HG03159 (cell line): ENCODE measurements around the gene TTC27.
"Not testable (repeated sequence)": the region's sequence is repeated elsewhere in the genome, so short reads cannot be mapped to it uniquely, and the experiment has no call there.

Experiments used
- ATAC-seq: cut with Tn5 transposase; IDR thresholded peaks from one replicate; pipeline ENCODE4 v1.9.1; 2021; ENCODE audit warnings: mild to moderate bottlenecking, moderate library complexity; ENCODE audit not compliant: unreplicated experiment

TTC27 gene

DNA sequence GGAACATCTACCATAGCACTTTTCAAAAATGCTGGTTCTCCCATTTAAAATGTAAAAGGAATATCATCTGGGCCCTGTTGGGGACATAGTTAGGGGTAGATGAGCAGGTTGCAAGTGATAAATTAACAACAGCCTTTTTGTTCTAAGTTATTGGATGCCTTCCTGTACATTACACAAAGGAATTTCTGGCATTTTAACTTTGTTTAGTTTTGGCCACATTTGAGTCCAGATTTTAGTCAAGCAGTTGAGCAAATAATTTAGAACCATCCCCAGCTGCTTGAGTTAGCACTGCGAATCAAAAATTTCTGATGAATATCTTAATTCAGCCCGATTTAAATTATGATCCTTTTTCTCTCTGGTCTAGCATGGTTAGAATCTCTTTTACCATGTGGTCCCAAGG lies 124.4 kb downstream of the TTC27 start:
- ATAC-seq: no peak

DNA sequence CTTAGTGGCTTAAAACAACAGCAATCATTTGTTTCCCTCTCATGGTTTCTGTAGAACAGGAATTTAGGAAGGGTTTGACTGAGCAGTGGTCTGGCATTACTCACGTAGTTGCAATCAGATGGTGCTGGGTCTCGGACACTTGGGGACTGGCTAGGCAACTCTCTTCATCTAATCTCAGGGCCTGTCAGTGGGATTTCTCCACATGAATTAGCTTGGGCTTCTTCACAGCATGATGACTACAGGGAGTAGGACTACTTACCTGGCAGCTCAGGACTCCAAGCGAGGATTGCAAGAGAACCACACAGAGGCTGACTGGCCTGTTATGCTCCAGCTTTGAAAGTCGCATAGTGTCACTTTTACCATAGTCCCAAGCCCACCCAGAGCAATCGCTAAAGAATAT lies 125.1 kb downstream of the TTC27 start:
- no peak for ATAC-seq

DNA sequence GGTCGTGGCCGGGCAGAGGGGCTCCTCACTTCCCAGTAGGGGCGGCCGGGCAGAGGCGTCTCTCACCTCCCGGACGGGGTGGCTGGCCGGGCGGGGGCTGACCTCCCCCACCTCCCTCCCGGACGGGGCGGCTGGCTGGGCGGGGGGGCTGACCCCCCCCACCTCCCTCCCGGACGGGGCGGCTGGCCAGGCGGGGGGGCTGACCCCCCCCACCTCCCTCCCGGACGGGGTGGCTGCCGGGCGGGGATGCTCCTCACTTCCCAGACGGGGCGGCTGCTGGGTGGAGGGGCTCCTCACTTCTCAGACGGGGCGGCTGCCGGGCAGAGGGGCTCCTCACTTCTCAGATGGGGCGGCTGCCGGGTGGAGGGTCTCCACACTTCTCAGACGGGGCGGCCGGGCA lies 126.8 kb downstream of the TTC27 start:
- not testable (repeated sequence) for ATAC-seq

DNA sequence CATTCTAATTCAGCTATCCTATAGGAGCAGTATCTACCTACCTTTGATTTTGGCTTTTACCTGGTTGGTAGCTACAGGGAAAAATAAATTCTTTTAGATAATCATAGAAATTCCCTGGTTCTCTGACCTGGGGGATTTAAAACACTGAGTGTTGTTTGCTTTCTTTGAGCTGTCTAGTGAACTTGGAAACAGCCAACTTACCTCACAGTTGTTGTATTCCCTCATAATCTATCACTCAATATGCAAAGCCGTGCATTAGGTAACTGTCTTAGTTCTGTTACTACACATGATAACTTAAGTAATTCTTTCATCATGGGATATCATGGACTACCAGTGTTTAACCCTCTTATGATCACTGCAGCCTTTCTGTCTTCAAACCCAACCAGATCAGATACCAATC lies 127.8 kb downstream of the TTC27 start:
- ATAC-seq: no peak

DNA sequence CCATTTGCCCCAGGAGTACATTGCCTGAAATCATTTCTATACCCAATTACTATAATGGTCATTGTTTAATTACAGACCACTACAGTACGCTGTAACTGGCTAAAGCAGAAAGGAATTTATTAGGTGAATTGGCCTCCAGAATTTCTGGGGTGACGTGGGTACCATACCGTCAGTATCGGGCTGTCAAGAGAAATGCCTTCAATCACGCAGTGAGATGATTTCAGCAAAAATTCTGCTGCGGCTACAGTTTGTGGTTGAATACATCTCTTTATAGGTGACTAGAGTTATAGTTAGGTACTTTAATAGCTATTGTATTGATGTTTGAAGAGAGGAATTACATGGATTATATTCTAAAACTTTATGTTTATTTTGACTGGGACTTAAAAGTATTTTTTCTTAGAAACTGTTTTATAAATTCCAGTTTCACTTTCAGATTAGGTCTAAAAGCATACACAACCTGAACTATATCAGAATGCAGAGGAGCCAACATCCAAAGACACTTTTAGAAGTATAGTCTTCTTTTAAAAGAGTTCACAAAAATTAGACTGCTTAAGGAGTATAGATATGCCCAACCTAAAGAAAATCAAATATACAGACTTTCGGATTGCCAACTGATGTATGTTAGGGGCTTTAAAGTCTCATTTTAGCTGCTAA lies 128.4 kb downstream of the TTC27 start:
- no peak for ATAC-seq

DNA sequence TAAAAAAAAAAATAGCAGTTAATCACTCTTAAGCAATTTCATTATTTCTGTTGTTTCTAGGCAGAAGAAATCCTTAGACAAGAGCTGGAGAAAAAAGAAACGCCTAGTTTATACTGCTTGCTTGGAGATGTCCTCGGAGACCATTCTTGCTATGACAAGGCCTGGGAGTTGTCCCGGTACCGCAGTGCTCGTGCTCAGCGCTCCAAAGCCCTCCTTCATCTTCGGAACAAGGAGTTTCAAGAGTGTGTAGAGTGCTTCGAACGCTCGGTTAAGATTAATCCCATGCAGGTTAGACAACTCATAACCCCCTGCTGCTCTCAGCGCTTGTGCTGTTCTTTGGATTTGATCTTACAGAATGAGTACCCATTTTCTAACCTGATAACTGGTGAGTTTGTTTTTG lies 130.4 kb downstream of the TTC27 start:
- ATAC-seq: no peak

DNA sequence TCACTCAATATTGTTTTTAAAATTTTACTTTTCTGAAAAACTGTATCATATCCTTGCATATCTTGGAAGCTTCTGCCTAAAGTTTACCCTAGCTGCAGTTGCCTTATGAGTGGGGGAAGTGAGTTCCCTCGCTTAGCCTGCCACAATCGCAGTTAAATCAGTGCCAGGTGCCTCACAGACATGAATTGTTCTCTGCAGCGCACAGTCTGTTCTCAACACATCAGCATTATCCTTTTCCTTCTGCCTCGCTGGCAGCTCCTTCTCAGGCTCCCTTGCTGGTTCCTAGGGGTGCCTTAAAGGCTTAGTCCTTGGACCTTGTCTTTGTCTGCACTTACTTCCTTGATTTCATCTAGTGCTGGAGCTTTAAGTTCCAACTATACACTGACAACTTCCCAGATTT lies 132.8 kb downstream of the TTC27 start:
- ATAC-seq: no peak

DNA sequence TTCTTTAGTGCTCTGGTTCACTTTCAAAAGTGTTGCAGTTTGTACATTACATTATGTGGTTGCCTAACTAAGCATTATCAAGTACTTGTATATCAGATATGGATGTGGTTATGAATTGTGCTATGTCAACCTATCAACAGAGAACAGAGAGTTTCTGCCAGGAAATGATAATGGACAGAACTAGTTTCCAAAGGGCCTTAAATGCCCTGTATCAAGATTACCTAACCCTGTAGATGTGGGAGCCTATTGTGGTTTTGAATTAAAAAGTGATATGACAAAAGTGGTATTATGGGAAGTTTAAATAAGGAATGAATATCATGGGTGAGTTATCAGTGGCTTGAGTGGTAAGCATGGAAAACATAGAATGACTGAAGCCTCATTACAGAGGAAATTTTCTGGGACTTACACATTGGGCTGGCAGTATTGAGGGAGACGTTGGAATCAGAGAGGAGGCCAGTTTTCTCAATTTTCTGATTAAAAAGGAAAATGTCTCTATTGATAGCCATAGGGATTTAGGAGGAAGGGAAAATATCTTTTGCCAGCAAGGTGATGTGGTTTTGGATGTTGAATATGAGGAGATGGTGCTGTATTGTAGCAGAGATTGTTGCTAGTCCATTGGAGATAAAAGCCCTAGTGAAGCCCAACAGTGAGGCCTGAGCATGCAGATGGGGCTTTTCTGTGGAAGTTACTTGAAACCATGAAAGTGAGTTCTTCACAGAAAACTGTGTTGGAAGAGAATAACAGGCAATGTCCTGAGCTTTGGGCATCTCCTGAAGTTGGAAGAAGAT lies 140.7 kb downstream of the TTC27 start:
- ATAC-seq: no peak

DNA sequence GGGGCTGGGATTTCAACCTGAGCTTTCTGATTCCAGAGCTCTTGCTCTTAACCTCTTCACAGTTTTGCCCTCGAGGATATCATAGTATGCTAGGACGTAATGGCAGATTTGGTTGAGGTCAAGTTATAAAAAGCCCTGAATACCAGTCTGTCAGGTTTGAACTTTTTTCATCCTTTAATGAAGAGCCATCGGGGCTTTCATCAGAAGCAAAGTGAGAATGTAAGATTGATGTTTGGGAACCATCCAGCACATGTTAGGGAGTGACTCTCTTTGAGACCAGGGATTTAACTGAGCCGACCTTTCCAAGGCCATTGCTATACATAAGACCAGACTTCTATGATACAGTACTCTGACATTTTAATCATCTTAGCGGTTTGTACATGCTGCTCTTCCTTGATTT lies 142.5 kb downstream of the TTC27 start:
- no peak for ATAC-seq

DNA sequence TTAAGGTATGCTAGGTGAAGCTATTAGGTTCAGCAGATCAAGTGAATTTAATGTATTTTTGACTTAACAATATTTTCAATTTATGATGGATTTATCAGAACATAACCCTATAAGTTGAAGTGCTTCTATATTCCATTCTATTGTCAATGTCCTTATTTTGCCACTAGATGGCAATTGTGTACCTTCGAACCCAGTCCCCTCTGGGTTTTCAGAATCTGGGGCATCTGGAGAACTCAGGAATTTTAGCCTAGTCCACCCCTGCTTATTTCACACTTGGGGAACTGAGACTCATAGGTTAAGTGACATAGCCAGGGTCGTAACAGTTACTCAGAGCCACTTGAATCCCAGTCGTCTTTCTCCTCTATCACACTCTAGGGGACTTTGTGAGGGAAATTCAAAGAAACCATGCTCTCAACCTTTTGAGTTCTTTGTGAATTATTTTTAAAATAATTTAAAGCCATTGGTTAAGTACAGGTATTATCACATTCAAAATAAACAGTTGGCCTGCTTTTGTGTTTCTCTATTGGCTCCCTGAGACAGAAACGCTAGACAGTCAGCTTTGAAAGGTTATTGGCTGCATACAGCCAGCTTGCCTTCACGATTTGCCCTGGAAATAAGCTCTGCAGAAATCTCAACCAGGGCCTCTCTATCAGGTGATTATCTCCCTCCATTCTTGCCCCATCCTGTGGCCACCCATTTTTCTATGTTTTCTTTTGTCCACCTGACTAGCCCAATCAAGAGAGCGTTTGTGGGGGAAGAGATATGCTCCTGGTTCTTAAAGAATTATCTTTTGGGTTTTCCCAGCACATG lies 145.0 kb downstream of the TTC27 start:
- ATAC-seq: no peak

DNA sequence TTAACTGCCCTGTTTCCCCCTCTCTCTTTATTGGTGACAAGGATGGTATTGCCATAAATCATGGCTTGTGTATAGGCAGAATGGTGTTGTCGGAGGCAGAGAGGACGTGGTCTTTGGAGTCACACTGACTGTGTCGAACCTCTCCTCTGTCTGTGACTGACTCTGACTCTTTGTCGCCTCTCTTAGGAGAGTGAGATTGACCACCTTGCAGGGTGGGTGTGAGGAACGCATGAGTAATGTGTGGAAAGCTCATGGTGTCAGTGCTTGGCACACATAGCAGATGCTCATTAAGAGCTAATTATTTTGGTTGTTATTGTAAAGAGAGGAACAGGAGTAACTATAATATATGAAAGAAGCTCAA lies 145.6 kb downstream of the TTC27 start:
- ATAC-seq: no peak

DNA sequence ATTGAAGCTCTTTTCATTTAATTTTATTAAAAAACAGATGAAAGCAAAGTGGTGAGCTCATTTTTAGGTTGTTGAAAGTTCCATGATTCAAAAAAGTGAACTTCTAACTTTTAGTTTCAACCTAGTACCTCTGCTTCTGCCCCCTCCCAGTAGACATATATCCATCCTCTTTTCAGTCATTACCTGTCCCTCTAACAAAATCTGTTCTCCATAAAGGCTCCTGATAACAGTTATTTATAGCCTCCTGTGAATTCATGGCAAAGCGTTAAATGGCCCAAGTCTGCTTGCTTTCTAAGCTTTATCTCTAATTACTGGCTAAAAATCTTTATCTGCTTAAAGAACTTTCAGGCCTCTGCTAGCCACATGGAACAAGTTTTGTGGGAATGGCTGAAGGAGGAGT lies 148.1 kb downstream of the TTC27 start:
- ATAC-seq: no peak

DNA sequence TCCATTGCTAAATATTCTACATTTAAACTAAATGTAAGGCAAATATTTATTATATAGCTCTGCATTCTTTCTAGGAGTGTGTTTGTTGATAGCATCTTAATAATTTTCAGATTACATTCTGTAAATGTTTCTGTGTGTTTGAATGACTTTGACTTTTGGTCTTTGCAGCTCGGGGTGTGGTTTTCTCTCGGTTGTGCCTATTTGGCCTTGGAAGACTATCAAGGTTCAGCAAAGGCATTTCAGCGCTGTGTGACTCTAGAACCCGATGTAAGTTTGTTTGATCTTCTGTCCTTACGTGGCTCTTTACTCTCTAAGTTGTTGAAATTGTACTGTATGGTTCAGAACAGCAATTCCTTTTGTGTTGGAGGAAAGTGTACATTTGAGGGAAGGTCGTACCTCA lies 149.9 kb downstream of the TTC27 start:
- no peak for ATAC-seq

DNA sequence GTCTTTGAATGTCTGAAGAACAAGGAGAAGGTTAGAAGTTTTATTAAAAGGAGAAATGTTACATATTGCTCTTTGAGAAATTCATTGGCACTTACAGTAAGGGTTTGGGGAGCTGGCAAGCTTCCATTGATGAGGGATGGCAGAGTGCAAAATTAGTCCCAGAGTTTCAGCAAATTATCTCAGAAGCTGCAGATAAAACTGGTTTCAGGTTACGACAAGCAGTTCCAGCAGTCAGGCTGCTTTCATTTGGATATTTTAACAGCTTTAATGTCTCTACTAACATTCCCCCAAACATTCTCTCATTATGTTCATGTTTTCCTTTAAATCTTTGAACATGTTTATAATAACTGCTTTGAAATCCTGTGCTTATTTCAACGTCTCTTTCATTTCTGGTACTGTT lies 153.1 kb downstream of the TTC27 start:
- ATAC-seq: no peak

DNA sequence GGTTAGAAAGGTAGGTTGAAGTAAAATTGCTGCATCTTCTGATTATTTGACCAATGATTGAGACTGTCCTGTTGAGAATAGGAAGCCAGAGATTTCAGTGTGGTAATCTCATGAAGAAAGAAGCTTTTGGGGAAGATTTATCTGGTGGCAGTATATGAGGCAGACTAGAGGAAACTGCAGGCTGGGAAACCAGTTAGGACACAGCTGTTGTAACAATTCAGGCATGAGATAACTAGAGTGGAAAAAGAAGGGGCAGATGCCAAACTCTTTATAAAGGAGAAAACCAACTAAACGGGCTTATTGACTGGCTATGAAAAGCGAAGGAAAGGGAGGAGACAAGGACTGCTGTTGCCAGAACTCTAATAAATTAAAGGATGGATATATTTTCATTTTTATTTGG lies 155.6 kb downstream of the TTC27 start:
- ATAC-seq: no peak

DNA sequence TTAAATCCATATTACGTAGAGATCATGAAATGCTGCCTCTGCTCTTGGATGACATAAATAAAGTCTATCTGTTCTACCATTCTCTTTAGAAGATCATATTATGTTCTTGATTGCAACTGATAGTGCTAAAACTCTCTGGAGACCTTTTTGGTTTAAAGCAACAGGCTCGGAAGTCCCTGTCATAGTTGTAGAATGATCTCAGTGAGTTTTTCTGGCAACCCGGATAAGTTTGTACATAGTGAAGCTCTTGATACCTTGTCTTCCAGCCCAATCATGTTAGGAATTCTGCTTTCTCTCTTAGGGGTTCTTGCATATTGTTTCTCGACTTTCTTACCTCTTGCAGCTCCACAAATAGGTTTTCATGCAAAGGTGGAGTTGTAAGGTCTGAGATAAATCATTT lies 156.1 kb downstream of the TTC27 start:
- no peak for ATAC-seq

DNA sequence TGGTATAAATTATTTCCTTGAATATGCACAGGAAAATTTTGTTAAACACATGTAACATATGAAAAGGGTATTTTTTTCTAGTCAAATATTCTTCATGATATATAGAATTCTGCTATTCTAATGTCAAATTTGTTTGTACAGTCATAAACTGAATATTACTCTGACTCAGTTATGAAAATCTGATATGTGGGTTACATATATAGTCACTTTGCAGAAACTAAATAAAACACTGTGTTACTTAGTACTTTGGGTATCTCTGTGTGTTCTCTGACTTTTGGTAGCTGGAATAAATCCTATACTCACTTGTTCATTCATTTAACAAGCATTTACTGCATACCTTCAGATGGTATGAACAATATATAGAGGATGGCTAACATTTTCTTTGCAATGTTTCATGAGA lies 159.4 kb downstream of the TTC27 start:
- ATAC-seq: no peak

DNA sequence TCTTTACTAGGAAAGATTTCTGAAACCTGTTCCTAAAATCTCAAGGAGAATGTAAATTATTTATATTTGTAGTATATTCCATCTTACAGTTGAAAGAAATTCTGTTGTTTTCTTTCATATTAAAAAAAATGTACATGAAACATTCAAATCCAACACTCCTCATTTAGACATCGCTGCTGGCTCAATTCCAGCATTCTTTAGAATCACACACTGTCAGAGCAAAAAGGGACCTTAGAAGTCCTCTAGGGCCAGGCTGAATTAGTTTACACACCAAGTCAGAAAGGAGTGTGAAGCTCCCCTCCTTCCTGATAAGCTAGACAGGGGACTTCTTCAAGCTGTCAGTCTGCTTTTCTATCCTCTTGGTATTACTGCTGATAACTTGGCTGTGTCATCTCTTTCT lies 160.3 kb downstream of the TTC27 start:
- ATAC-seq: no peak

DNA sequence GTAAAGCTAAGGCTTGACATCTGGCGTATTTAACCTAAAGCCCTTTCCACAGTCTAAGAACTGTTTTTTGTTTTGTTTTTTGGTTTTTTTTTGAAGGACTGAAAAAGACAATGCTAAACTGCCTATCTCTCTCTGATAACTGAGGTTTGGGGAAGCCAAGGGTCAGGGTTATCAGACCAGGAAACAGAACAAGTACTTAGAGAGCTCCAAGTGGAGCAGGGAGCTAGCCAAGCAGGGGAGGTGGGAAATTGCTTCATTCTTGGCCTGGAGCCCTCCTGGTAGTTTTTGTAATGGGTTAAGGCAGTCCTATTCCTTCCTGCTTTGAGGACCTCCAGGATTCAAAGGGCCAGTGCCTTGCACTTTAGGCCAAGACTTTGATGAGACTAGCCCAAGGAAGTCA lies 164.6 kb downstream of the TTC27 start:
- ATAC-seq: no peak

DNA sequence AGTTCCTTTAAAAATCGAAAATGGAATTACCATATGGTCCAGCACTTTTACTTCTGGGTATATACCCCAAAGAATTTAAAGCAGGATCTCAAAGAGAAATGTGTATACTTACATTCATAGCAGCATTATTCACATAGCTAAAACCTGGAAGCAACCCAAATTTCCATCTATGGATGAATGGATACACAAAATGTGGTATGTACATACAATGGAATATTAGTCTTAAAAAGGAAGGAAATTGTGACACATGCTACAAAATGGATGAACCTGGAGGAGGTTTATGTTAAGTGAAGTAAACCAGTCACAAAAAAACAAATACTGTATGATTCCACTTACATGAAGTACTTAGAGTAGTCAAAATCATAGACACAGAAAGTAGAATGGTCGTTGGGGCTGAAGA lies 171.0 kb downstream of the TTC27 start:
- no peak for ATAC-seq

DNA sequence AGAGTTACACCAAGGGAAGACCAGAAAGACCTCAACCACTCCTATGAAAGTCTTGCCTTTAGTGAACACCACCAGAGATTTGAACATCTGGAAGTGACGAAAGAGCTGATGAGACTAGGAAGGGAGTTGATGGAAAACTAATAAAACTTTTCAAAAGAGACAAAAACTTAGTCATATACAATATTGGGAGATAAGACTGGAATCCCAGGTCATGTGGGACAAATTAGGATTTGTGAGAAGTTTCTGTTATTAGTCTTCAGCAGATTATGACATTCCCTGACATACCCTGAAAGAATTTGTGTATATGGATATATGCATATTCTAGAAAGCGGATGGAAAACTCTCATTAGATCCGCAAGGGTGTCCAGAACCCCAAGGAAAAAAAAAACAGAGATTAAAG lies 173.9 kb downstream of the TTC27 start:
- ATAC-seq: no peak

DNA sequence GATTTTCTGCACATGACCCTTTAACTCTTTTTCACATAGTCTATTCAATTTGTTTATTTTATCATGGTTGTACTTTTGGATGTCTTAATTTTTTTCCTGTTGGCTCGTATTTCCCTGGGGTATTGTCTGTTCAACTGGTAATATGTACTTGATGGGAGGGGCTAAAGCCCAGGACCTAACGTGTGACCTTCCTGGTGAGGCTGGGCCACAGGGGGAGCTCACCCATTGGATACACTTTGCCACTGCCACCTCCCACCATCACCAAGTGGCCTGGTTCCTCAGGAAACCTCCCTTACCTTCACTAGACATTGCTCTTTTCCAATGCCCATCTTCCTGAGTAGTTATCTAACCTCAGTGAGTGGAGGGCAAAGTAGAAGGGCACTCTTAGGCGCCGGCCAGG lies 175.0 kb downstream of the TTC27 start:
- no peak for ATAC-seq
